GM18907 (cell line): ENCODE measurements around the gene HECW1.

Source experiments
- ATAC-seq: cut with Tn5 transposase; IDR thresholded peaks from one replicate; pipeline ENCODE4 v1.9.1; 2021; ENCODE audit warnings: mild to moderate bottlenecking, moderate library complexity; ENCODE audit not compliant: unreplicated experiment

HECW1 gene

GRCh38 chr7:43486634-43487033, 374.2 kb downstream of the HECW1 start:
- ATAC-seq, result no peak

DNA sequence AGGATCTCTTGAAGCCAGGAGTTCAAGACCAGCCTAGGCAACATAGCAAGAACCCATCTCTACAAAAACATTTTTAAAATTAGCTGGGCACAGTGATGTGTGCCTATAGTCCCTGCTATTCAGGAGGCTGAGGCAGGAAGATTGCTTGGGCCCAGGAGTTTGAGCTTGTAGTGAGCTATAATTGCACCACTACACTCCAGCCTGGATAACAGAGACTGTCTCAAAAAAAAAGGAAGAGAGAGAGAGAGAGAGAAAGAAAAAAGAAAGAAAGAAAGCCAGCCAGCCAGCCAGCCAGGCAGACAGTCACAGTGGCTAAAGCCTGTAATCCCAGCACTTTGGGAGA, 375.3 kb downstream of the HECW1 start:
- ATAC-seq, result no peak

DNA sequence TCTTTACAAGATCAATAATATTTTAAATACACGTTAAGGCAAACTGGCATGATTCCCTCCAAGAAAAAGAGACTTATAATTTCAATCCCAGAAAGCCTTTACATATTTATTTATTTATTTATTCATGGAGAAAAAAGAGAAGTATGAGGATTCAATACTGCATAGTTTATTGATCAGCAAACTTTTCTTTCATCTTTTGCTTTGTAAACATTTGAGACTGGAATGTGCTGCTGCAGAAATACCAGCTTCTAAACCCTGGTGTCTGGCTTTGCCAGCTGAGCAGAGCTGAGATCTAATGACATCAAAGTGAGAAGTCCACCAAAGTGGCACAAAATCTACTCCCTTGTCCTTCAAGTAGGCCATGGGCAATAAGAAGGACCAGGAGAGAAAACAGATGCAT, 376.8 kb downstream of the HECW1 start:
- no peak for ATAC-seq

GRCh38 chr7:43490016-43490415, 377.6 kb downstream of the HECW1 start:
- no peak for ATAC-seq

- no peak for ATAC-seq
Observed at GRCh38 chr7:43491123-43491522, 378.7 kb downstream of the HECW1 start.

DNA sequence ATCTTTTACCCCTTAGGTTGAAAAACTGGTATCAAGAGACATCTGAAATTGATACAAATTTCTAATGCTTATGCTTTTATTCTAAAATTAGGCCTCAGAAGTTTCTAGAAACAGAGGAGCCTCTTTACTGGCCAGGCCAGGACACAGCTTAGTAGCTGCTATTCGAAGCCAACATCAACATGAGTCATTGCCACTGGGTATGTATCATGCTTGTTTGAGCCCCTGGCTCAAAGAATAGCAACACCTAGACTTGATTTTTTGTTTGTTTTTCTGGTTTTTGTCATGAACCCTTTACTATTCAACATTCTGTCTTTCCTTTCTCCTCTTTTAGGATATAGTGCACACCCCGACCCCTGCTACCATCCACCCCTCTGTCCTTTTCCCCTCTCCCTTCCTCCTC, 379.5 kb downstream of the HECW1 start:
- no peak for ATAC-seq

DNA sequence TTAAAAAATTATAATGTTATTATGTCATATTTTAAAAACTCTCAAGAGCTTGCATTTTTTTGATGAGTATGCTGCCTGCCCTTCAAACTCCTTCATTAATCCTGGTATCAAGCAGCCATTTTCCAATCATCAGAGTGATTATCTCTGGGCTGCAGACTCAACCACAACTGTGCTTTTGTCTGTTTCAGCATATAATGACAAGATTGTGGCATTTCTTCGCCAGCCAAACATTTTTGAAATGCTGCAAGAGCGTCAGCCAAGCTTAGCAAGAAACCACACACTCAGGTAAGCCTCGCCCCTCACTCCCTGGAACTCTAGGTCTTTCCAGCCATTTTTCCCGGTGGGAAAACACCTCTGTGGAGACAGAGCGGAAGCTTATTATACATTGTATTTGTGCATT, 380.4 kb downstream of the HECW1 start:
- ATAC-seq, result no peak

- ATAC-seq, result no peak
Observed at GRCh38 chr7:43495572-43495971, 383.1 kb downstream of the HECW1 start.

DNA sequence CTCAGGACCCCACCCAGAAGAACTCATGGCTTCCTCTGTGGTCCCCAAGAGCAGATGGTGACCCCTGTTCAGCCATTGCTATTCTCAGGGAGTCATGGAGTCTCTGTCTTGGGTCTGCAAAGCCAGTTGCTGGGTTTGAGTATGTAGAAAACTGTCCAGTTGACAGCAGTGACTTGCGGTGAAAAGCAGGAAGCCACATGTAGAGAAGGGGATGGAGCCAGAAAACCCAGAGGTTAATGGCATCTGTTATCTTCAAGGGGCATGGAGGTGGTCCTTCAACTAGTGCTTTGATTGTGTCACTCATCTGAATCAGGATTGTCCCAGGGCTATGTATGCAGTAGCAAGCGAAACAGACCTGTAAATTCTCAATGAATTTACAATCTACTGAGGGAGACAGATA, 384.1 kb downstream of the HECW1 start:
- no peak for ATAC-seq

DNA sequence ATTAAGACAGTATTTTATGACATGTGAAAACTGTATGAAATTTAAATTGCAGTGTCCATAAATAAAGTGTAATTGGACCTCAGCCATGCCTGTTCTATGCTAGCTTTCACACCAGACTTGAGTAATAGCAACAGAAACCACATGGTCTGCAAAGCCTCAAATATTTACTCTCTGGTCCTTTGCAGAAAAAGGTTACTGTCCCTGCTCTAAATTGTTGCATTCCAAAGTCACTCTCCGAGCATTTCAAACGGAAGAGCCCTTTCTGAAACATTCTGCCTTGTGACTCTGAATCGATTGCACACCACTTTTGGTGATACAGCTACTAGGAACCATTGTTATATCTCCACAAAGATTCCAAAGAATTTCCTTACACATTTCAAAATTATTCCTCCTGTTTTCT, 389.4 kb downstream of the HECW1 start:
- ATAC-seq, result no peak

- ATAC-seq, result no peak
Observed at GRCh38 chr7:43502941-43503340, 390.5 kb downstream of the HECW1 start.

DNA sequence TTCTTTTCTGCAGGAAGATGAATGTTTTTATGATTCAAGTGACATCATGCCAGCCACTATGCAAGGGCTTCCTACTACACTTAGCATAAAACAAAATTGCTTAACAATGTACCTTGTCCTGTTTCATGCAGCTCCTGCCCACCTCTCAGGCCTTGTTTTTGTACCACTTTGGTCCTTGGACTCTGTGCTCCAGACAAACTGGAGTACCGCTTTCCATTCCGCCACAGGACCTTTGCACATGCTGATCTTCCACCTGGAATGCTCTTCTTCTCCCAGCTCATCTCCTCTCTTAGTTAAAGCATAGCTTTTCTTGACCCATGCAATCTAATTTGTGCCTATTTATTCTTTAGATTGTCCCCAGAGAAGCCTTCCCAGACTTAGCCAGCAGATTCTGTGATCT, 393.0 kb downstream of the HECW1 start:
- no peak for ATAC-seq

DNA sequence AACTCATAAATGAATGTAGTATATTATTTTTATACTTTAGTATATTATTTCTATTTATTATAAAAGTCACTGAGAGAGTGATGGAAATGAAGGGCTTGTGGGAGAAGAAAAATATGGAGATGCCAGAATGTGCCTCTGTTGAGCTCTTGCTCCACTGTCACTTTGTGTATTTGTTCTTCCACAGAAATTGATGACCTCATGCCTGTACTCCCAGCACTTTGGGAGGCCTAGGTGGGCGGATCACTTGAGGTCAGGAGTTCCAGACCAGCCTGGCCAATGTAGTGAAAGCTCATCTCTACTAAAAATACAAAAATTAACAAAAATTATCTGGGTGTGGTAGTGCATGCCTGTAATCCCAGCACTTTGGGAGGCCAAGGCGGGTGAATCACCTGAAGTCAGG, 394.0 kb downstream of the HECW1 start:
- ATAC-seq, result no peak

DNA sequence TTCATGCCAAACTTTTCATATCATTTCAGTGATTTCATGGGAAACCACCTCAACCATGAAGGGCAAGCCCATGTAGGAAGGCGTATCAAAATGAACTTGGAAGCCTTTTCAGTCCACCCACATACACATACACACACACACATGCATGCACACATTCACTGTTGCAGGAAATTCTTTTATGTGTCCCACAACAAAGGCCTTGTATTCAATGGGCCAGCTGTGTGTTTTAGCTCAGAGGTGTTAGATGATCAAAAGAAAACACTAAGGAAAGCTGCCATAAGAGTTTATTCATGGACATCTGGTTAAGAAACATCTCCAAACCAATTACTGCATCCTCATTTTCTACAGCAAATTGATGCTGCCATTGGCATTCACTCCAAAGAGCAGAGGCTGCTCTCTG, 396.0 kb downstream of the HECW1 start:
- ATAC-seq, result no peak

DNA sequence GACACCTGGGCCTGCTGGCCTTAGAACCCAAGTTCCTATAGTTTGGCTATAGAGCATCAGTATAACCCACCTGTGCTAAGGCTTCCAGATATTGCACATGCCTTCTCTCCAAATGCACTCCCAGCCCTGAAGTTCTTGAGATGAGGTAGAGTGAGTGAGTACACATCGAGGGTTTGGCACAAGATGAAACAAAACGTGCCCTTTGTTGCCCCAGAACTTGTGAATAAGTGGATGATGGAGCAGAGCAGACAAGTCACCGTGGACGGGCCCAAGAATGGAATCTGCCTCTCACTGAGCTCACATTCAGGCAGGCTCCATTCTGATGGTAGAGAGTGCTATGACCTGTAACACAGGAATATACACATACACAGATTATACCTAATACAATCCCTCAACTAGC, 397.5 kb downstream of the HECW1 start:
- ATAC-seq, result no peak

- ATAC-seq, result no peak
Observed at GRCh38 chr7:43511029-43511428, 398.6 kb downstream of the HECW1 start.

DNA sequence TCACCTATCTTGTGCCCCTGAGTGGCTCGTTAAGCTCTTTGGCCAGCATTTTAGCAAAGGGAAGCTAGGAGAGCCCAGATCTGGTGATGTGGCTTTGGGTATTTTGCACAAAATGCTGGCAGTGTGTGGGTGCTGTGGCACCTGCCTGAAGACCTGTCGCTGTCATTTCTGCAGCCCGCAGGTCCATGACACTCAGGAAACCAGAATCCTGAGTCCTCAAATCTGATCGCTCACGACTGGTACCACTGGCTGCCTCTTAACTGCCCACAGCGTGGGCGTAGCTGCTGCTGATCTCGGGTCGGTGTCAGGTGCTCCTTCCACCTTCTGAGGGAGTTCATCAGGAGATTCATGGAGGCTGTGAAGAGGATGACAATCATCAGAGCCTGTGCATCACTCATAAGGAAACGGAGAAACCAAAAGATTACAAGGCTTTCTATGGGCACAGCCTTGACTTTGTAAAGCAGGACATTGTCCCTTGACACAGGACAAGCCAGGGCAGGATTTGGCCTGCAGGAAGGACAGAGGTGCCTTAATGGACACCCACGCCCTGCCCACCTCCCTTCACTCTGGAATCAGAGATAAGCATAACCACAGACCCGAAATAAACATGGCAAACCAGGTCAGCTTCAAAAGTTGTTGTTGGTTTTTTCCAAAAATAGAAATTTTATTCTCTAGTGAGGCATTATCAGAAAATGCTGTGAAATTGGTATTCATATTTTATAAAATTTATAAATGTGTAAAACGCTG, 399.5 kb downstream of the HECW1 start:
- ATAC-seq, result no peak

DNA sequence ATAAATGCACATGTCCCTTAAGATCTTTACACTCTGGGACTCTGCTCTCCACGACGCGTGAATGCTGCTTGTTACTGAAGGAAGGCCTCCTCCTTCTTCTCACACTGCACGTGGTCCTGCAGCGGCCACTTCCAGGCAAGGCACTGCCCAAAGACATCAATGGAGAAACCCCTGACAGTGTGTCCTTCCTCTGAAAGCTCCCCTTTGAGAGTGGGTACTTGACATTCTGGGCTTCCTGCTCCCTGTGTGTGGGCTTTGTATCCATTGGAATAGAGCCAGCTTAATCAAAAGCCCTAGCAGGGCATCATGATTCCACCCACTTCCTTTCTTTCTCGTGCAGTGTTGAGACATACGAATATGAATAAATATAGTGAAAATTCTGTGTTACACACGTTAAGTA, 400.8 kb downstream of the HECW1 start:
- ATAC-seq, result no peak

GRCh38 chr7:43516581-43517342, 404.3 kb downstream of the HECW1 start:
- ATAC-seq, result peak; percentile 67

DNA sequence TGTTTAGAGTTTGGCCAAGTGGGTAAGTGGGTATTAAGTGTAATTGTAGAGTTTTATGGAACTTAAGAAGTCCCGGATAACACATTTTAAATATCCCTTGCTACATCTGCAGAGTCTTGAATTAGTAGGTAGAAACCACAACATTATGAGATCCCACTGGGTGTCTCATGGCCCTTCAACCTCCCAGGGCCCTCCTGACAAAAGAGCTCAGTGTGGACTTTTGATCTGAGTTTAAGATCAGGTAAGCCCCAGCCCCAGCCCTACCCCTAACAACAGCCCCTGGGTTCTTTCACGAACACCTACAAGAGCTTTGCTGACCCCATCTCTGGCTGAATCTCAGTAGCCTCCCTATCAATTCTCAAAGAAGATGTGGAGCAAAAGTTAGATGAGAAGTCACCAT, 405.0 kb downstream of the HECW1 start:
- ATAC-seq, result no peak

DNA sequence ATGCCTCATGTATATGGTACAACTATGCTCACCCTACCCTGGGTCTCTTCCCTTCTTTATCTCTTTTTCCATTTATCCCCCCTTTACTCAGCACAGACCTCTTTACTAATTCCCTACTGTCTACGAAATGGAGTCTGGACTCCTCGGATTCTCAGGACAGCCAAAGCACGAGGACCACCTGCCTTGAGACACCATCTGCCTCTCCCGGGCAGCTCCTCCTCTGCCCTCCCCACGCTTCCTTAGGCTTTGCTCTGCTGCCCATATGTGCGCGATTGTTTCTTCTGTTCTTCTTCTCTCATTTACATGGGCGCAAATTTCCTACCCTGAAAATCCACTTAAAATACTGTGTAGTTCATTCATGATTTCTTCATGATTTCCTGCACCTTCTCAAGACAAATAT, 407.8 kb downstream of the HECW1 start:
- no peak for ATAC-seq

GRCh38 chr7:43522406-43523156, 410.1 kb downstream of the HECW1 start:
- no peak for ATAC-seq
